H9 (cell line): ENCODE data around the gene UGT1A3. TPM values are rescaled to one million over a fixed set of nuclear protein-coding genes. Genes with fewer than 3 reads are reported as not detected.

Experiments
- DNase-seq: peaks from one replicate; pipeline ENCODE4 v3.0.0-alpha.2; 2017
- H2AFZ ChIP-seq: one replicate; pipeline ENCODE4 v1.6.1; 2013; ENCODE audit warnings: mild to moderate bottlenecking, low read length, control low read depth, moderate library complexity
- H2AK5ac ChIP-seq: 2 replicates; pipeline ENCODE4 v1.6.1; 2013; ENCODE audit warnings: low read length, control low read depth, mixed read lengths; ENCODE audit not compliant: insufficient read length
- H2BK120ac ChIP-seq: one replicate; pipeline ENCODE4 v1.6.1; 2013; ENCODE audit warnings: low read depth, mild to moderate bottlenecking, low read length, control low read depth, inconsistent platforms; ENCODE audit not compliant: poor library complexity, severe bottlenecking
- H2BK12ac ChIP-seq: 2 replicates; pipeline ENCODE4 v1.6.1; 2013; ENCODE audit warnings: low read length, control low read depth, mixed read lengths, low read depth; ENCODE audit not compliant: insufficient read length
- H2BK15ac ChIP-seq: 2 replicates; pipeline ENCODE4 v1.6.1; 2013; ENCODE audit warnings: low read depth, low read length, control low read depth
- H2BK20ac ChIP-seq: one replicate; pipeline ENCODE4 v1.6.1; 2013; ENCODE audit warnings: low read depth, mild to moderate bottlenecking, low read length, control low read depth, inconsistent platforms; ENCODE audit not compliant: poor library complexity, severe bottlenecking
- H2BK5ac ChIP-seq: 2 replicates; pipeline ENCODE4 v1.6.1; 2013; ENCODE audit warnings: low read length, control low read depth, mixed read lengths; ENCODE audit not compliant: insufficient read length
- H3K14ac ChIP-seq: 2 replicates; pipeline ENCODE4 v1.6.1; 2013; ENCODE audit warnings: low read length, control low read depth; ENCODE audit not compliant: insufficient read depth
- H3K18ac ChIP-seq: 2 replicates; pipeline ENCODE4 v1.6.1; 2013; ENCODE audit warnings: low read depth, mild to moderate bottlenecking, mixed read lengths, low read length, control low read depth; ENCODE audit not compliant: insufficient read length
- H3K23ac ChIP-seq: 2 replicates; pipeline ENCODE4 v1.6.1; 2013; ENCODE audit warnings: low read length, control low read depth, mixed read lengths, low read depth; ENCODE audit not compliant: insufficient read length
- H3K23me2 ChIP-seq: 2 replicates; pipeline ENCODE4 v1.6.1; 2013; ENCODE audit warnings: low read depth, mild to moderate bottlenecking, mixed read lengths, low read length, control low read depth; ENCODE audit not compliant: insufficient read length, poor library complexity, severe bottlenecking
- H3K27ac ChIP-seq: 2 replicates; pipeline ENCODE4 v1.5.1; 2013; ENCODE audit warnings: low read length, control low read depth, mixed read lengths, low read depth; ENCODE audit not compliant: insufficient read length
- H3K27me3 ChIP-seq: 2 replicates; pipeline ENCODE4 v1.6.1; 2013; ENCODE audit warnings: low read length, control low read depth, inconsistent platforms; ENCODE audit not compliant: insufficient read depth
- H3K4ac ChIP-seq: 2 replicates; pipeline ENCODE4 v1.6.1; 2013; ENCODE audit warnings: low read depth, mild to moderate bottlenecking, control low read depth, inconsistent platforms, low read length, moderate library complexity
- H3K4me1 ChIP-seq: 2 replicates; pipeline ENCODE4 v1.6.1; 2013; ENCODE audit warnings: low read length, control low read depth, inconsistent platforms; ENCODE audit not compliant: insufficient read depth
- H3K4me2 ChIP-seq: 2 replicates; pipeline ENCODE4 v1.6.1; 2013; ENCODE audit warnings: low read length, control low read depth, mixed read lengths; ENCODE audit not compliant: insufficient read length, insufficient read depth
- H3K56ac ChIP-seq: 2 replicates; pipeline ENCODE4 v1.6.1; 2013; ENCODE audit warnings: low read depth, mild to moderate bottlenecking, mixed read lengths, low read length, control low read depth; ENCODE audit not compliant: insufficient read length
- H3K79me1 ChIP-seq: 2 replicates; pipeline ENCODE4 v1.6.1; 2013; ENCODE audit warnings: low read depth, mild to moderate bottlenecking, moderate library complexity, low read length, control low read depth, inconsistent platforms; ENCODE audit not compliant: insufficient read depth, poor library complexity, severe bottlenecking
- H3K79me2 ChIP-seq: 2 replicates; pipeline ENCODE4 v1.6.1; 2013; ENCODE audit warnings: low read length, control low read depth, inconsistent platforms; ENCODE audit not compliant: insufficient read depth
- H3K9ac ChIP-seq: 2 replicates; pipeline ENCODE4 v1.6.1; 2013; ENCODE audit warnings: low read length, control low read depth, mixed read lengths; ENCODE audit not compliant: insufficient read length; ENCODE audit errors: extremely low read depth
- H3K9me3 ChIP-seq: one replicate; pipeline ENCODE4 v1.6.1; 2013; ENCODE audit warnings: low read depth, low read length, inconsistent platforms; ENCODE audit not compliant: control insufficient read depth
- H3T11ph ChIP-seq: one replicate; pipeline ENCODE4 v1.6.1; 2013; ENCODE audit warnings: mild to moderate bottlenecking, low read length, control low read depth, inconsistent platforms
- H4K20me1 ChIP-seq: one replicate; pipeline ENCODE4 v1.6.1; 2013; ENCODE audit not compliant: control insufficient read depth, insufficient read length, insufficient read depth
- H4K5ac ChIP-seq: 2 replicates; pipeline ENCODE4 v1.6.1; 2013; ENCODE audit warnings: low read depth, mild to moderate bottlenecking, mixed read lengths, low read length, control low read depth; ENCODE audit not compliant: insufficient read length
- H4K8ac ChIP-seq: replicated peaks from 2 replicates; pipeline ENCODE4 v1.6.1; 2013; ENCODE audit warnings: low read length, control low read depth, mixed read lengths, low read depth; ENCODE audit not compliant: insufficient read length
- H4K91ac ChIP-seq: 2 replicates; pipeline ENCODE4 v1.6.1; 2013; ENCODE audit warnings: low read depth, mild to moderate bottlenecking, moderate library complexity, mixed read lengths, low read length, control low read depth; ENCODE audit not compliant: insufficient read length
- H3K27ac Mint-ChIP-seq, 3 experiments: 2 replicates in 2 of 3; 3 replicates in 1 of 3; pipeline ENCODE4 v1.8.0; 2020 to 2021; ENCODE audit warnings: mixed read lengths in 3 of 3, mild to moderate bottlenecking in 1 of 3, moderate library complexity in 1 of 3
- H3K27me3 Mint-ChIP-seq: 2 replicates; pipeline ENCODE4 v1.8.0; 2021; ENCODE audit warnings: low read depth, mild to moderate bottlenecking, moderate library complexity, mixed read lengths
- H3K36me3 Mint-ChIP-seq, 3 experiments: 2 replicates in 2 of 3; 3 replicates in 1 of 3; pipeline ENCODE4 v1.8.0; 2020 to 2021; ENCODE audit warnings: low read depth in 3 of 3, mixed read lengths in 3 of 3; ENCODE audit not compliant: insufficient read depth in 1 of 3
- H3K4me1 Mint-ChIP-seq, 2 experiments: 2 replicates each; pipeline ENCODE4 v1.8.0; 2020; ENCODE audit warnings: mixed read lengths in 2 of 2
- H3K4me3 Mint-ChIP-seq, 2 experiments: 2 replicates in 1 of 2; 3 replicates in 1 of 2; pipeline ENCODE4 v1.8.0; 2020 to 2021; ENCODE audit warnings: mild to moderate bottlenecking in 2 of 2, mixed read lengths in 2 of 2, moderate library complexity in 1 of 2
- H3K9me3 Mint-ChIP-seq, 2 experiments: 2 replicates in 1 of 2; 3 replicates in 1 of 2; pipeline ENCODE4 v1.8.0; 2020; ENCODE audit warnings: mild to moderate bottlenecking in 2 of 2, mixed read lengths in 2 of 2, moderate library complexity in 1 of 2
- CTCF ChIP-seq: fragments of 200-600 bp; sonication (generic); conservative IDR thresholded peaks from 3 replicates; pipeline ENCODE4 v1.8.0; 2021; ENCODE audit warnings: antibody characterized with exemption, mild to moderate bottlenecking
- WGBS: extraction: QIAGEN DNeasy Blood & Tissue Kit; methylation state at CpG from one replicate; pipeline ENCODE4 v1.1.7; 2013; ENCODE audit warnings: missing lambda C conversion rate, low lambda C conversion rate, mixed read lengths; ENCODE audit not compliant: insufficient read length; ENCODE audit errors: extremely low coverage; 5-methylcytosine and 5-hydroxymethylcytosine counted together
- total RNA-seq: library from RNA; stranded (reverse); gene quantifications from 2 replicates; pipeline ENCODE4 v1.2.1, GENCODE V29; 2021

The UGT1A3 gene
- total RNA-seq, 1 experiment from 2014 or later: not detected

GRCh38 chr2:233699424-233700027 is 29.3 kb upstream of the UGT1A3 start:
- Histone ChIP-seq H3K23me2 (no peaks in the 10 kb centered on the region), H3K79me1 (no peaks in the 10 kb centered on the region), H2BK5ac (no peak overlapping the region), H4K91ac (no peak overlapping the region), H2BK12ac (no peak overlapping the region), H4K20me1 (no peaks in the 10 kb centered on the region), H3K79me2 (no peaks in the 10 kb centered on the region), H3K56ac (no peak overlapping the region), H3K27me3 (no peaks in the 10 kb centered on the region), H2AFZ (no peak overlapping the region), H2BK20ac (no peak overlapping the region), H3K23ac (no peak overlapping the region), H3K4me1 (no peaks in the 10 kb centered on the region), H3T11ph (no peak overlapping the region), H4K5ac (no peak overlapping the region), H3K4me2 (no peak overlapping the region), H2BK120ac (no peak overlapping the region), H3K4ac (no peak overlapping the region), H2AK5ac (no peak overlapping the region), H3K14ac (no peak overlapping the region), H2BK15ac (0 out of 2 replicates have a peak overlapping the region, but pooled peaks have one; percentile 31), H3K18ac (no peak overlapping the region), H3K9me3 (no peaks in the 10 kb centered on the region), H4K8ac (no peak overlapping the region), H3K9ac (no peak overlapping the region), H3K27ac (no peak overlapping the region)
- WGBS: no CpG with 5 or more reads among the region's 8 CpGs
- H3K9me3 Mint-ChIP-seq: peaks cover 4 to 11% of the 10 kb centered on the region in 2 experiments; a peak in 3 of 5 replicates
- no peaks in the 10 kb centered on the region for H3K27me3 Mint-ChIP-seq
- H3K4me3 Mint-ChIP-seq: no peak overlapping the region
- DNase-seq: no peak
- peaks cover 14 to 20% of the 10 kb centered on the region in 2 experiments for H3K4me1 Mint-ChIP-seq
- no peak for TF ChIP-seq CTCF
- H3K36me3 Mint-ChIP-seq: peaks cover 0 to 10% (median 1%) of the 10 kb centered on the region in 3 experiments; a peak in 3 of 7 replicates
- peak overlapping the region in 2 of 3 experiments; percentile 88 to 92; a peak in 4 of 7 replicates for H3K27ac Mint-ChIP-seq
